ENCODE data around the gene TBC1D1. TPM values are rescaled to one million over a fixed set of nuclear protein-coding genes. Genes with fewer than 3 reads are reported as not detected.

The TBC1D1 gene
- total and polyA plus RNA-seq, 2 donors (not counting 1 experiment from before 2014, with no cell fraction given): 39.7 to 90.0 TPM

GRCh38 chr4:37980246-37980645 lies 89.4 kb downstream of the TBC1D1 start:
- DNase-seq (ENCODE audit: low read depth in 2 of 2): no peak
- H3K9me3 ChIP-seq (ENCODE audit: control insufficient read depth, insufficient read depth, low read depth, low read length): no peaks in the 10 kb centered on the region
- no peak overlapping the region for H3K4me2 ChIP-seq (ENCODE audit: extremely low read depth, insufficient read depth, low read length)
- H3K36me3 ChIP-seq (ENCODE audit: control insufficient read depth, insufficient read depth, low read length): no peaks in the 10 kb centered on the region
- peaks cover 5% of the 10 kb centered on the region for H3K4me1 ChIP-seq (ENCODE audit: control insufficient read depth, extremely low read depth, insufficient read depth, low read length)
- no peak overlapping the region for H3K9ac ChIP-seq (ENCODE audit: insufficient read depth, low read length)
- no peaks in the 10 kb centered on the region for H4K20me1 ChIP-seq (ENCODE audit: control insufficient read depth, extremely low read depth, insufficient read depth, low read length)
- H3K27ac ChIP-seq (ENCODE audit: insufficient read depth, low read length): no peak overlapping the region
- H3K27me3 ChIP-seq (ENCODE audit: control insufficient read depth, insufficient read depth, low read length): no peaks in the 10 kb centered on the region
- peaks cover 30% of the 10 kb centered on the region for H3K79me2 ChIP-seq (ENCODE audit: control insufficient read depth, insufficient read depth, low read length)
- H2AFZ ChIP-seq (ENCODE audit: low read length): no peak overlapping the region
- H3K4me3 ChIP-seq (replicated peaks in 1 of 4; ENCODE audit: control extremely low read depth in 1 of 4, insufficient read depth in 1 of 4, low read depth in 3 of 4, low read length in 4 of 4): no peak overlapping the region
- TF ChIP-seq CTCF (conservative IDR thresholded peaks at IDR 0.05 in 1 of 2, IDR thresholded peaks at IDR 0.05 in 1 of 2; ENCODE audit: low read depth in 1 of 2, low read length in 2 of 2) (no peak), EZH2 (IDR thresholded peaks at IDR 0.05; ENCODE audit: low read length, missing control alignments) (no peak)

GRCh38 chr4:37981425-37981824 lies 90.5 kb downstream of the TBC1D1 start:
- H3K9me3 ChIP-seq (ENCODE audit: control insufficient read depth, insufficient read depth, low read depth, low read length): no peaks in the 10 kb centered on the region
- no peaks in the 10 kb centered on the region for H3K27me3 ChIP-seq (ENCODE audit: control insufficient read depth, insufficient read depth, low read length)
- no peak for TF ChIP-seq EZH2 (IDR thresholded peaks at IDR 0.05; ENCODE audit: low read length, missing control alignments)
- TF ChIP-seq CTCF (conservative IDR thresholded peaks at IDR 0.05 in 1 of 2, IDR thresholded peaks at IDR 0.05 in 1 of 2; ENCODE audit: low read depth in 1 of 2, low read length in 2 of 2): no peak
- H3K79me2 ChIP-seq (ENCODE audit: control insufficient read depth, insufficient read depth, low read length): peaks cover 30% of the 10 kb centered on the region
- H3K4me2 ChIP-seq (ENCODE audit: extremely low read depth, insufficient read depth, low read length): no peak overlapping the region
- H4K20me1 ChIP-seq (ENCODE audit: control insufficient read depth, extremely low read depth, insufficient read depth, low read length): no peaks in the 10 kb centered on the region
- H3K4me3 ChIP-seq (replicated peaks in 1 of 4; ENCODE audit: control extremely low read depth in 1 of 4, insufficient read depth in 1 of 4, low read depth in 3 of 4, low read length in 4 of 4): no peak overlapping the region
- H3K4me1 ChIP-seq (ENCODE audit: control insufficient read depth, extremely low read depth, insufficient read depth, low read length): peaks cover 5% of the 10 kb centered on the region
- H3K27ac ChIP-seq (ENCODE audit: insufficient read depth, low read length): no peak overlapping the region
- H2AFZ ChIP-seq (ENCODE audit: low read length): no peak overlapping the region
- no peaks in the 10 kb centered on the region for H3K36me3 ChIP-seq (ENCODE audit: control insufficient read depth, insufficient read depth, low read length)
- no peak overlapping the region for H3K9ac ChIP-seq (ENCODE audit: insufficient read depth, low read length)
- no peak for DNase-seq (ENCODE audit: low read depth in 2 of 2)

GRCh38 chr4:37981844-37982720 lies 91.2 kb downstream of the TBC1D1 start:
- Histone ChIP-seq H3K27ac (ENCODE audit: insufficient read depth, low read length) (no peak overlapping the region), H3K79me2 (ENCODE audit: control insufficient read depth, insufficient read depth, low read length) (peaks cover 33% of the 10 kb centered on the region), H3K4me2 (ENCODE audit: extremely low read depth, insufficient read depth, low read length) (no peak overlapping the region), H4K20me1 (ENCODE audit: control insufficient read depth, extremely low read depth, insufficient read depth, low read length) (no peaks in the 10 kb centered on the region), H3K27me3 (ENCODE audit: control insufficient read depth, insufficient read depth, low read length) (no peaks in the 10 kb centered on the region), H3K9ac (ENCODE audit: insufficient read depth, low read length) (no peak overlapping the region), H3K9me3 (ENCODE audit: control insufficient read depth, insufficient read depth, low read depth, low read length) (no peaks in the 10 kb centered on the region), H3K4me1 (ENCODE audit: control insufficient read depth, extremely low read depth, insufficient read depth, low read length) (peaks cover 5% of the 10 kb centered on the region), H3K36me3 (ENCODE audit: control insufficient read depth, insufficient read depth, low read length) (no peaks in the 10 kb centered on the region), H3K4me3 (replicated peaks in 1 of 4; ENCODE audit: control extremely low read depth in 1 of 4, insufficient read depth in 1 of 4, low read depth in 3 of 4, low read length in 4 of 4) (no peak overlapping the region), H2AFZ (ENCODE audit: low read length) (no peak overlapping the region)
- peak in 1 of 2 donors; percentile 67 for DNase-seq (ENCODE audit: low read depth in 2 of 2)
- TF ChIP-seq EZH2 (IDR thresholded peaks at IDR 0.05; ENCODE audit: low read length, missing control alignments) (no peak), CTCF (conservative IDR thresholded peaks at IDR 0.05 in 1 of 2, IDR thresholded peaks at IDR 0.05 in 1 of 2; ENCODE audit: low read depth in 1 of 2, low read length in 2 of 2) (no peak)
